NCI-H187 treated with DMSO at 0.1 percent for 48 hours (cell line): Measurements from ENCODE around the gene NLK.
"Not testable (repeated sequence)": the region's sequence is repeated elsewhere in the genome, so short reads cannot be mapped to it uniquely, and the experiment has no call there.

Experiments used
- DNase-seq: peaks from one replicate; lab custom pipeline; 2025; lab: John Stamatoyannopoulos, UW

The NLK gene

GRCh38 chr17:28232966-28233870, 190.7 kb downstream of the NLK start:
- DNase-seq, result not testable (repeated sequence)

GRCh38 chr17:28233872-28234856, 191.7 kb downstream of the NLK start:
- DNase-seq, result not testable (repeated sequence)

- DNase-seq, result not testable (repeated sequence)
Observed at GRCh38 chr17:28235066-28235700, 192.7 kb downstream of the NLK start.

- DNase-seq, result not testable (repeated sequence)
Observed at GRCh38 chr17:28236033-28236653, 193.7 kb downstream of the NLK start.

- not testable (repeated sequence) for DNase-seq
Observed at GRCh38 chr17:28238547-28239270, 196.2 kb downstream of the NLK start.

GRCh38 chr17:28239271-28239624, 196.8 kb downstream of the NLK start:
- no peak for DNase-seq

- DNase-seq, result no peak
Observed at GRCh38 chr17:28240688-28241340, 198.3 kb downstream of the NLK start.

GRCh38 chr17:28242791-28243190, 200.3 kb downstream of the NLK start:
- no peak for DNase-seq

GRCh38 chr17:28243268-28243667, 200.8 kb downstream of the NLK start:
- DNase-seq, result not testable (repeated sequence)

GRCh38 chr17:28244446-28244845, 202.0 kb downstream of the NLK start:
- no peak for DNase-seq
